Activated CD8-positive, alpha-beta memory T cell treated with anti-CD3 and anti-CD28 coated beads for 48 hours (primary cell): ENCODE measurements around the gene TSHZ1.

ENCODE experiments used
- DNase-seq, 3 experiments: peaks; one replicate each; pipeline ENCODE4 v3.0.0-alpha.2; 2020; ENCODE audit warnings: low read depth in 2 of 3, low spot score in 2 of 3

The TSHZ1 gene

GRCh38 chr18:75269696-75270095, 59.1 kb downstream of the TSHZ1 start:
- DNase-seq = no peak

GRCh38 chr18:75271952-75272351, 61.4 kb downstream of the TSHZ1 start:
- no peak for DNase-seq

- DNase-seq = no peak
These were observed 63.2 kb downstream of the TSHZ1 start for GRCh38 chr18:75273817-75274216.

- DNase-seq = no peak
These were observed 64.6 kb downstream of the TSHZ1 start for GRCh38 chr18:75275226-75275625.

- DNase-seq = no peak
These were observed 66.4 kb downstream of the TSHZ1 start for GRCh38 chr18:75276818-75277609.

- no peak for DNase-seq
These were observed 67.0 kb downstream of the TSHZ1 start for GRCh38 chr18:75277610-75277928.

- DNase-seq = no peak
These were observed 68.8 kb downstream of the TSHZ1 start for GRCh38 chr18:75279381-75279780.

GRCh38 chr18:75280427-75281280, 70.1 kb downstream of the TSHZ1 start:
- no peak for DNase-seq

GRCh38 chr18:75282746-75283145, 72.1 kb downstream of the TSHZ1 start:
- DNase-seq = no peak

GRCh38 chr18:75283731-75284130, 73.1 kb downstream of the TSHZ1 start:
- no peak for DNase-seq

- DNase-seq = no peak
These were observed 74.0 kb downstream of the TSHZ1 start for GRCh38 chr18:75284566-75284965.

GRCh38 chr18:75285876-75286275, 75.3 kb downstream of the TSHZ1 start:
- DNase-seq = no peak

- no peak for DNase-seq
These were observed 76.4 kb downstream of the TSHZ1 start for GRCh38 chr18:75287006-75287405.

GRCh38 chr18:75287700-75288099, 77.1 kb downstream of the TSHZ1 start:
- DNase-seq = no peak

- DNase-seq = no peak
These were observed 79.2 kb downstream of the TSHZ1 start for GRCh38 chr18:75289761-75290160.

- no peak for DNase-seq
These were observed 80.3 kb downstream of the TSHZ1 start for GRCh38 chr18:75290737-75291358.

GRCh38 chr18:75291460-75291859, 80.9 kb downstream of the TSHZ1 start:
- DNase-seq = no peak

- no peak for DNase-seq
These were observed 83.0 kb downstream of the TSHZ1 start for GRCh38 chr18:75293591-75293990.

- DNase-seq = no peak
These were observed 87.1 kb downstream of the TSHZ1 start for GRCh38 chr18:75297731-75298130.

GRCh38 chr18:75304678-75305557, 94.3 kb downstream of the TSHZ1 start:
- no peak for DNase-seq

- no peak for DNase-seq
These were observed 95.4 kb downstream of the TSHZ1 start for GRCh38 chr18:75305984-75306383.
